Astrocyte of the spinal cord (primary cell): ENCODE data around the gene KHDC4.

Experiments used
- DNase-seq: peaks from one replicate; pipeline ENCODE4 v3.0.0; 2011; ENCODE audit warnings: low read depth, low spot score
- H3K4me3 ChIP-seq: 2 replicates; pipeline ENCODE4 v1.5.1; 2011; ENCODE audit warnings: low read depth, mild to moderate bottlenecking, low read length, moderate library complexity
- CTCF ChIP-seq: IDR thresholded peaks from 2 replicates; pipeline ENCODE4 v1.5.1; 2012; ENCODE audit warnings: low read depth, mild to moderate bottlenecking, low read length, inconsistent platforms
- in situ Hi-C: cut with HindIII; loops from 2 replicates; pipeline ENCODE4 v1.10.0; 2017; ENCODE audit warnings: low sequenced_read_pairs

KHDC4 gene

GRCh38 chr1:155934097-155934935, at the start of gene KHDC4:
KHDC4 (minus strand) TSS chr1:155934413; CDS start chr1:155934373, 40 bp downstream.
- no peak for TF ChIP-seq CTCF
- peak; percentile 99 for DNase-seq
- H3K4me3 ChIP-seq: peak within 1 kb of the TSS; percentile 98
- in situ Hi-C loops: no loop called here

- in situ Hi-C loops: no loop called here
- H3K4me3 ChIP-seq: peak overlapping the region; percentile 44
- DNase-seq: peak; percentile 98
- TF ChIP-seq CTCF: peak; percentile 10
Observed at GRCh38 chr1:155983191-155984024, 49.2 kb upstream of the KHDC4 start.

- in situ Hi-C loops: no loop called here
- no peak for DNase-seq
- peak overlapping the region; percentile 44 for H3K4me3 ChIP-seq
- TF ChIP-seq CTCF: no peak
Observed at GRCh38 chr1:155982106-155982505, 47.9 kb upstream of the KHDC4 start.

- no peak for DNase-seq
- peak overlapping the region; percentile 44 for H3K4me3 ChIP-seq
- no peak for TF ChIP-seq CTCF
- in situ Hi-C loops: no loop called here
Observed at GRCh38 chr1:155981266-155982088, 47.3 kb upstream of the KHDC4 start.

GRCh38 chr1:155979597-155980343, 45.6 kb upstream of the KHDC4 start:
- no peak for DNase-seq
- H3K4me3 ChIP-seq: peak overlapping the region; percentile 93
- no peak for TF ChIP-seq CTCF
- in situ Hi-C loops: no loop called here
